Measurements from ENCODE around the gene TGFBR3. TPM values are rescaled to one million over a fixed set of nuclear protein-coding genes. Genes with fewer than 3 reads are reported as not detected.

The TGFBR3 gene
- total and polyA plus RNA-seq, 9 of the 15 experiments (the other 6 are each of a cell fraction or from before 2014, with no cell fraction given), result 3.6 to 32.4 (median 15.6) TPM

DNA sequence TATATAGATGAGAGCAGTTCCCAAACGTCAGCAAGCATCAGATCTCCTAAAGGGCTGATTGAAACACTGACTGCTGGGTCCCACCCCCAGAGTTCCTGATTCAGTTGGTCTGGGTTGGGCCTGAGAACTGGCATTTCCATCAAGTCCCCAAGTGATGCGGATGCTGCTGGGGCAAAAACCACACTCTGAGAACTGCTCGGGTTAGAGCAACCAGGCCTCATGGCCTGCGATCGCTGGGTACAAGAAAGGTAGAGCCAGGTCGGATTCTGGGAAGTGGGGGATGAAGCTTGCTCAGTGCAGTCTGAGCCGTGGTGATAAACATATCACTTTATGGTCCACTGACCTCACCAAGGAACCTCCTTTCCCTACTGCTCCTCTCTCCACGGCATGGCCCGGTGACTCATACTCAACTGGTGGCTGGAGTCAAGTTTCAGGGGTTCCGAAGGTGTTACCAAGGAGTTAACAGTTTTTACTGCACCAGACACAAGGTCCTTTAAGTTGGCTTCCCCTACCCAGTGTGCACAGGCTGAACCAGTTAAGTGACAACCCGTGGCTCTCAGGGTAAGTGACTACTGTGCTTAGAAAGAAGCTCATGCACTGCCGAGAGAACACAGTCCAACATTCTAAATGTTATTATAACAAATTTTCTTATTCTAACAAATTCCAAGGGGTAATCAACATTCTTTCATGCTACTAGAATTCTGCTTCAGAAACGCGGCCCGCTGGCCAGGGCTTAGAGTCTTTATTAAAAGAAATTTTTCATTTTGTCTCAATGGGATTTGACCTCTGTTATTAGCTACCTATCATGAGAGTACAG is 153.5 kb downstream of the TGFBR3 start (continued):
- TF ChIP-seq THRB (CRISPR knock-in tag; conservative IDR thresholded peaks at IDR 0.05), result no peak
- TF ChIP-seq PTBP1 (IDR thresholded peaks at IDR 0.05; ENCODE audit: low read depth, low read length), result no peak
- TF ChIP-seq RFX7 (CRISPR knock-in tag; IDR thresholded peaks at IDR 0.05), result no peak
- TF ChIP-seq, protein P1, sequence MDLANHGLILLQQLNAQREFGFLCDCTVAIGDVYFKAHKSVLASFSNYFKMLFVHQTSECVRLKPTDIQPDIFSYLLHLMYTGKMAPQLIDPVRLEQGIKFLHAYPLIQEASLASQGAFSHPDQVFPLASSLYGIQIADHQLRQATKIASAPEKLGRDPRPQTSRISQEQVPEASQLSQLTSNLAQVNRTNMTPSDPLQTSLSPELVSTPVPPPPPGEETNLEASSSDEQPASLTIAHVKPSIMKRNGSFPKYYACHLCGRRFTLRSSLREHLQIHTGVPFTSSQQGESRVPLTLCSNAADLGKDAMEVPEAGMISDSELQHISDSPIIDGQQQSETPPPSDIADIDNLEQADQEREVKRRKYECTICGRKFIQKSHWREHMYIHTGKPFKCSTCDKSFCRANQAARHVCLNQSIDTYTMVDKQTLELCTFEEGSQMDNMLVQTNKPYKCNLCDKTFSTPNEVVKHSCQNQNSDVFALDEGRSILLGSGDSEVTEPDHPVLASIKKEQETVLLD (IDR thresholded peaks at IDR 0.05), result peak; percentile 77; the same call in 1 of the 2 replicates
- no peak for TF ChIP-seq SMARCA5 (IDR thresholded peaks at IDR 0.05)
- no peak for TF ChIP-seq GATAD2B (IDR thresholded peaks at IDR 0.05; ENCODE audit: borderline replicate concordance)
- peak; percentile 85 for TF ChIP-seq CXXC5 (CRISPR knock-in tag; IDR thresholded peaks at IDR 0.05)
- no peak for TF ChIP-seq ZBTB12 (CRISPR knock-in tag; IDR thresholded peaks at IDR 0.05)
- TF ChIP-seq, protein P2, sequence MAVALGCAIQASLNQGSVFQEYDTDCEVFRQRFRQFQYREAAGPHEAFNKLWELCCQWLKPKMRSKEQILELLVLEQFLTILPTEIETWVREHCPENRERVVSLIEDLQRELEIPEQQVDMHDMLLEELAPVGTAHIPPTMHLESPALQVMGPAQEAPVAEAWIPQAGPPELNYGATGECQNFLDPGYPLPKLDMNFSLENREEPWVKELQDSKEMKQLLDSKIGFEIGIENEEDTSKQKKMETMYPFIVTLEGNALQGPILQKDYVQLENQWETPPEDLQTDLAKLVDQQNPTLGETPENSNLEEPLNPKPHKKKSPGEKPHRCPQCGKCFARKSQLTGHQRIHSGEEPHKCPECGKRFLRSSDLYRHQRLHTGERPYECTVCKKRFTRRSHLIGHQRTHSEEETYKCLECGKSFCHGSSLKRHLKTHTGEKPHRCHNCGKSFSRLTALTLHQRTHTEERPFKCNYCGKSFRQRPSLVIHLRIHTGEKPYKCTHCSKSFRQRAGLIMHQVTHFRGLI (CRISPR knock-in tag; IDR thresholded peaks at IDR 0.05), result no peak
- TF ChIP-seq MECOM (CRISPR knock-in tag; IDR thresholded peaks at IDR 0.05), result peak; percentile 75
- no peak for TF ChIP-seq MCM5 (IDR thresholded peaks at IDR 0.05; ENCODE audit: low read depth)
- TF ChIP-seq KAT8 (IDR thresholded peaks at IDR 0.05; ENCODE audit: low read depth), result no peak
- TF ChIP-seq CBFB (CRISPR knock-in tag; IDR thresholded peaks at IDR 0.05), result peak; percentile 77; the same call in 1 of the 2 replicates
- TF ChIP-seq ZNF518B (CRISPR knock-in tag; IDR thresholded peaks at IDR 0.05), result no peak
- no peak for TF ChIP-seq HLTF (IDR thresholded peaks at IDR 0.05)
- TF ChIP-seq, protein P3, sequence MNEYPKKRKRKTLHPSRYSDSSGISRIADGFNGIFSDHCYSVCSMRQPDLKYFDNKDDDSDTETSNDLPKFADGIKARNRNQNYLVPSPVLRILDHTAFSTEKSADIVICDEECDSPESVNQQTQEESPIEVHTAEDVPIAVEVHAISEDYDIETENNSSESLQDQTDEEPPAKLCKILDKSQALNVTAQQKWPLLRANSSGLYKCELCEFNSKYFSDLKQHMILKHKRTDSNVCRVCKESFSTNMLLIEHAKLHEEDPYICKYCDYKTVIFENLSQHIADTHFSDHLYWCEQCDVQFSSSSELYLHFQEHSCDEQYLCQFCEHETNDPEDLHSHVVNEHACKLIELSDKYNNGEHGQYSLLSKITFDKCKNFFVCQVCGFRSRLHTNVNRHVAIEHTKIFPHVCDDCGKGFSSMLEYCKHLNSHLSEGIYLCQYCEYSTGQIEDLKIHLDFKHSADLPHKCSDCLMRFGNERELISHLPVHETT (CRISPR knock-in tag; conservative IDR thresholded peaks at IDR 0.05 in 1 of 2, IDR thresholded peaks at IDR 0.05 in 1 of 2), result peak in 1 of 2 experiments; percentile 53; a peak in 1 of 4 replicates
- no peak for TF ChIP-seq HNRNPH1 (optimal IDR thresholded peaks at IDR 0.05; ENCODE audit: low read depth, low read length)
